PFSK-1 (cell line): ENCODE data around the gene LHX3.

Experiments used
- FOXP2 ChIP-seq: optimal IDR thresholded peaks from 2 replicates; pipeline ENCODE3; 2011; ENCODE audit warnings: borderline replicate concordance, control low read depth, inconsistent platforms; ENCODE audit not compliant: insufficient read depth; ENCODE audit errors: extremely low read length, extremely low read depth
- POLR2AphosphoS5 ChIP-seq: IDR thresholded peaks from 2 replicates; pipeline ENCODE4 v1.6.1; 2012; ENCODE audit warnings: low read depth, mild to moderate bottlenecking, control low read depth, low read length, moderate library complexity
- SIN3A ChIP-seq: IDR thresholded peaks from 2 replicates; pipeline ENCODE4 v1.6.1; 2012; ENCODE audit warnings: mild to moderate bottlenecking, low read length, moderate library complexity, borderline replicate concordance; ENCODE audit not compliant: insufficient read depth
- TAF1 ChIP-seq: IDR thresholded peaks from 2 replicates; pipeline ENCODE4 v1.6.1; 2012; ENCODE audit warnings: low read length, control low read depth, borderline replicate concordance; ENCODE audit not compliant: insufficient read depth
- TF ChIP-seq, protein P1 (sequence below), 2 experiments: IDR thresholded peaks; 2 replicates each; pipeline versions ENCODE4 v1.6.1 to v1.8.0; 2011 to 2012; ENCODE audit warnings: low read depth in 2 of 2, low read length in 2 of 2, control low read depth in 1 of 2, inconsistent platforms in 1 of 2, mild to moderate bottlenecking in 1 of 2, moderate library complexity in 1 of 2; ENCODE audit not compliant: insufficient read depth in 1 of 2

LHX3 gene

DNA sequence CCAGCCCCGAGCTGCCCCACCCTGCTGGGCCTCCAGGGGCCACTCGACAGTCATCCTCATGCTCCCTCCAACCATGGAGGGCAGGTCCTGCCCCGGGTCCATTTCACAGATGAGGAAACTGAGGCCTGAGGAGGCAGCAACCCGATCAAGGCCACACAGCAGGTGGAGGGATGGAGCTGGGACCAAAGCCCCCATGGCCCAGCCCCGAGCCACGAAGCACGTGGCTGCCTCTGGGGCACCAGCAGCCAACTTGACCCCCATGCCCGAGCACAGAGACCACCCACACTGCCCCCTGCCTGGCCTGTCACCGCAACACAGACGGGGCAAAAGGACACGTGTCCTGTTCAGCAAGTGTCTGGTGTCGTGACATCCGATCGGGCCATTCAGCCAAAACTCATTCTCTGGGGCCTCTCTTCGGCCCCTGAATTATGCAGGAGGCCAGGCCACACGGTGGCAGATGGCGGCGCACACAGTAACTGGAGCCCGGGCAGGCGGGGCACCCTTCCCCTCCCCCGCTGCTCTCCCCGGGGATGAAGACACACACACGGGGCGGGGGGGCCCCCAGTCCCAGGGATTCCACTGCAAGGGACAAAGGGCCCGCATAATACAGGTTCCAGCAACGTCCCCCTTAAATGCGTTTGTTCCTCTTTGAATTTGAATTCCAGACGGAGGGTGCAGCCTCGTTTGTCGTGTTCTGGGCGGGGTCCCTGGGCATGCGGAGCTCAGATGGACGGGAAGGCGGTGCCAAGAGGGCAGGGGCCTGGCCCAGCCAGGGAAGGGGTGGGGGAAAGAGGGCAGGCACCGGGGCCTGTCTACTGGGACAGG is 56.8 kb downstream of the LHX3 start:
- no peak for TF ChIP-seq TAF1
- TF ChIP-seq FOXP2: no peak
- no peak for TF ChIP-seq POLR2AphosphoS5
- TF ChIP-seq, protein P1, sequence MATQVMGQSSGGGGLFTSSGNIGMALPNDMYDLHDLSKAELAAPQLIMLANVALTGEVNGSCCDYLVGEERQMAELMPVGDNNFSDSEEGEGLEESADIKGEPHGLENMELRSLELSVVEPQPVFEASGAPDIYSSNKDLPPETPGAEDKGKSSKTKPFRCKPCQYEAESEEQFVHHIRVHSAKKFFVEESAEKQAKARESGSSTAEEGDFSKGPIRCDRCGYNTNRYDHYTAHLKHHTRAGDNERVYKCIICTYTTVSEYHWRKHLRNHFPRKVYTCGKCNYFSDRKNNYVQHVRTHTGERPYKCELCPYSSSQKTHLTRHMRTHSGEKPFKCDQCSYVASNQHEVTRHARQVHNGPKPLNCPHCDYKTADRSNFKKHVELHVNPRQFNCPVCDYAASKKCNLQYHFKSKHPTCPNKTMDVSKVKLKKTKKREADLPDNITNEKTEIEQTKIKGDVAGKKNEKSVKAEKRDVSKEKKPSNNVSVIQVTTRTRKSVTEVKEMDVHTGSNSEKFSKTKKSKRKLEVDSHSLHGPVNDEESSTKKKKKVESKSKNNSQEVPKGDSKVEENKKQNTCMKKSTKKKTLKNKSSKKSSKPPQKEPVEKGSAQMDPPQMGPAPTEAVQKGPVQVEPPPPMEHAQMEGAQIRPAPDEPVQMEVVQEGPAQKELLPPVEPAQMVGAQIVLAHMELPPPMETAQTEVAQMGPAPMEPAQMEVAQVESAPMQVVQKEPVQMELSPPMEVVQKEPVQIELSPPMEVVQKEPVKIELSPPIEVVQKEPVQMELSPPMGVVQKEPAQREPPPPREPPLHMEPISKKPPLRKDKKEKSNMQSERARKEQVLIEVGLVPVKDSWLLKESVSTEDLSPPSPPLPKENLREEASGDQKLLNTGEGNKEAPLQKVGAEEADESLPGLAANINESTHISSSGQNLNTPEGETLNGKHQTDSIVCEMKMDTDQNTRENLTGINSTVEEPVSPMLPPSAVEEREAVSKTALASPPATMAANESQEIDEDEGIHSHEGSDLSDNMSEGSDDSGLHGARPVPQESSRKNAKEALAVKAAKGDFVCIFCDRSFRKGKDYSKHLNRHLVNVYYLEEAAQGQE (IDR thresholded peaks at IDR 0.05; ENCODE audit: insufficient read depth in 1 of 2, low read depth in 2 of 2, low read length in 2 of 2): no peak
- no peak for TF ChIP-seq SIN3A

DNA sequence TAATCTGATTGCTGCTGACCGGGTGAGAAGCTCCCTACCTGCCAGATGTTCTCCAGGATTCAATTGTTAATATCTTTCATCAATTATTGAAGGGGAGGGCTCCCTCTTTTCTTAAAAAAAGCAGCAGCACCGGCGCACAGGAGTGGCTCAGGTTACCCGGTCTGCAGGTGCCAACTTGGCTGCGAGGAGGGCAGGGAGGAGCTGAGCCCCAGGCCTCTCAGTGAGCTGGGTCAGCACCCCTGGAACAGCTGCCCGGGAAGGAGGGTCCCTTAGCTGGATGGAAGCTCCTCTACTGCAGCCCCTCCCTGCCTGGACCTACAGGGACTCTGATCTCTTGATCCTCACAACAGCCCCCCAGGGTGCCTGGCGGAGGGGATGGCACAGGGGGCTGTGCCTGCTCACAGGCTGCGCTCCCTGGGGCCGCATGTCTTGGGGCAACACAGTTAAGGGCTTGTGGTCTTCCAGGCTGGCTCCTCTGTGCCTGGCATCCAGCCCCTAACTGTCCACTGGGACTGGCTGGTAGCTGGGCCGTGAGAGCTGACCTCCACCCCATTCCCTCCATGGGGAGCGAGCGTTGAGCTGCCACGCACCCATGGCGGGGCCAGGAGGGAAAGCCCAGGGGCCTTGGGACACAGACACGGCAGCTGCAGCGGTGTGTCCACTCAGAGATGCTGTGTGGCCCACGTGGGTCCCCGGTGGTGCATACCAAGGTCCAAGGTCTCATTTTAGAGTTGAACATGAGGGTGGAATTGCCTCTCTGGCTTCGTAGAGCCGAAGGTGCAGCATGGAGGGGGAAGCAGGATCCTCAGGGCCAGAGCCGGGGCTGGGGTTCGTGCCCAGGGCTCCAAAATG is 57.7 kb downstream of the LHX3 start:
- TF ChIP-seq TAF1 (no peak), SIN3A (no peak), POLR2AphosphoS5 (no peak), FOXP2 (no peak)
- TF ChIP-seq, protein P1 (IDR thresholded peaks at IDR 0.05; ENCODE audit: insufficient read depth in 1 of 2, low read depth in 2 of 2, low read length in 2 of 2): no peak
